Measurements from ENCODE around the gene RPAIN. TPM values are rescaled to one million over a fixed set of nuclear protein-coding genes. Genes with fewer than 3 reads are reported as not detected.

RPAIN gene
- total and polyA plus RNA-seq, 2 of the 13 experiments (the other 11 are each of a cell fraction or from before 2014, with no cell fraction given), result 42.1 to 58.5 TPM

GRCh38 chr17:5378566-5379207, 41.3 kb upstream of the RPAIN start:
- peaks cover 22 to 70% of the 10 kb centered on the region in 2 experiments for H3K36me3 ChIP-seq (replicated peaks in 1 of 2; ENCODE audit: control insufficient read depth in 1 of 2, insufficient read depth in 2 of 2, low read length in 2 of 2)
- in situ Hi-C loops (cut with HindIII; ENCODE audit: extremely low pct_ligation_motif_present, low pct_unique_long_range_greater_than_20kb), result no loop called here

DNA sequence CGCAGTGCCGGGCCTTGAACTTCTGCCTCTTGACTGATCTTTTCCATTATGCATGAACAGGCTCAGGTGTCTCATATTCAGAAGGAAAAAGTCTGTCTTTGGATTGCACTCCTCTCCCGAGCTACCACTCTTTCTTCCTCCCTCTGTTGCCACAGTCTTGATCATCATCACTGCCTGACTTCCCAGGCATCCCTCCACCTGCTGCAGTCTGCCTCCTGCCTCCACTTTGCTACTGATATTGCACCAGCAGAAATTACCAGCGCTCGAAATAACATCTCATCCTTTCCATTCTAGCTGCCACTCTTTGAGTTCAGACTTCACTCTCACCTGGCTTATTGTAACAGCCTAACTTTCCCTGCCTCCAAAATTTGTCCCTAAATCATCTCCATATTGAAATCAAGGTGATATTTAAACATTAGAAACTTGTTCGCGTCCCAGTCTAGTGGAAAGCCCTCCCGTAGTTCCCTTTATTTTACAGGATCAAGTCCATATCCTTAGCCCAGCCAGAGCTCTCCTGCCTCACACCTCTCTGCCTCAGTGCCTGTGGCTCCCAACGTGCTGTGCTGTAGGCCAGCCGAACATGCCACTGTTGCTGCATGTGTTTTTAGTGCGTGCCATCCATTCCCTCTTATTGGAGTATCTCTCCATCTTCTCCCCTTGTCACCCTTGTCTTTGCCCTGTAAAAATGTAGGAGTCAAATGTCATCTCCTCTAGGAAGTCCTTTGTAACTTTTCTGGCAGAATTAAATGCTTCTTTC, 40.5 kb upstream of the RPAIN start:
- Histone ChIP-seq H3K9ac (ENCODE audit: insufficient read depth, low read depth, low read length) (no peak overlapping the region), H3K27me3 (ENCODE audit: control insufficient read depth in 1 of 2, insufficient read depth in 2 of 2, low read length in 2 of 2) (no peaks in the 10 kb centered on the region), H3K79me2 (ENCODE audit: insufficient read depth, low read length) (no peaks in the 10 kb centered on the region), H3K36me3 (replicated peaks in 1 of 2; ENCODE audit: control insufficient read depth in 1 of 2, insufficient read depth in 2 of 2, low read length in 2 of 2) (peaks cover 24 to 73% of the 10 kb centered on the region in 2 experiments), H3K4me1 (ENCODE audit: insufficient read depth, low read length) (no peaks in the 10 kb centered on the region), H3K9me3 (ENCODE audit: low read length) (no peaks in the 10 kb centered on the region), H3K4me2 (ENCODE audit: low read depth, low read length) (no peak overlapping the region), H3K4me3 (replicated peaks in 1 of 3; ENCODE audit: insufficient read depth in 1 of 3, low read depth in 2 of 3, low read length in 3 of 3) (no peak overlapping the region), H4K20me1 (ENCODE audit: insufficient read depth, low read length) (no peaks in the 10 kb centered on the region), H2AFZ (ENCODE audit: low read length) (no peak overlapping the region), H3K27ac (ENCODE audit: extremely low read length, insufficient read depth, low read length) (no peak overlapping the region)
- DNase-seq (ENCODE audit: low spot score) (no peak), FAIRE-seq (no peak), ATAC-seq (no peak)
- BruUV-seq (replicated peaks), result no TSS peak
- ChIA-PET POLR2A (interaction anchor here (0.8 kb wide), 1 partner anchor 11 kb away, joined by 3 read pairs; no protein-coding TSS in a partner anchor), CTCF (ENCODE audit: low intra/inter-chr PET ratio, low total read pairs) (no interaction called here)
- TF ChIP-seq HIC2 (CRISPR knock-in tag; IDR thresholded peaks at IDR 0.05; ENCODE audit: low read depth) (no peak), ATF7 (IDR thresholded peaks at IDR 0.05) (no peak), ATF7 (CRISPR knock-in tag; IDR thresholded peaks at IDR 0.05) (no peak), RBM22 (optimal IDR thresholded peaks at IDR 0.05; ENCODE audit: low read length) (peak; percentile 93), ZNF224 (CRISPR knock-in tag; IDR thresholded peaks at IDR 0.05) (no peak), ZNF652 (CRISPR knock-in tag; IDR thresholded peaks at IDR 0.05; ENCODE audit: borderline replicate concordance, low read depth) (no peak), ZNF136 (CRISPR knock-in tag; IDR thresholded peaks at IDR 0.05; ENCODE audit: low read depth) (no peak), POLR2AphosphoS5 (IDR thresholded peaks at IDR 0.05; ENCODE audit: low read depth, low read length) (peak; percentile 18; the same call in 1 of the 2 replicates), POLR2G (IDR thresholded peaks at IDR 0.05; ENCODE audit: low read depth, low read length) (peak; percentile 48; the same call in 1 of the 2 replicates)
- 95% methylated on average over 11 of the region's 11 CpGs for WGBS (ENCODE audit: low lambda C conversion rate)
- intact Hi-C loops (cut with micrococcal nuclease; ENCODE audit: unreplicated experiment), result no loop called here
- in situ Hi-C loops (cut with HindIII; ENCODE audit: extremely low pct_ligation_motif_present, low pct_unique_long_range_greater_than_20kb), result no loop called here

More at GRCh38 chr17:5378566-5379207, 41.3 kb upstream of the RPAIN start:
- DNase-seq (ENCODE audit: low spot score), result no peak
- H3K9me3 ChIP-seq (ENCODE audit: low read length), result no peaks in the 10 kb centered on the region
- FAIRE-seq, result no peak
- H3K9ac ChIP-seq (ENCODE audit: insufficient read depth, low read depth, low read length), result no peak overlapping the region
- H3K4me3 ChIP-seq (replicated peaks in 1 of 3; ENCODE audit: insufficient read depth in 1 of 3, low read depth in 2 of 3, low read length in 3 of 3), result no peak overlapping the region
- WGBS (ENCODE audit: low lambda C conversion rate), result 99% methylated on average over 3 of the region's 3 CpGs
- ATAC-seq, result no peak; the same call in 2 of the 3 replicates
- H3K79me2 ChIP-seq (ENCODE audit: insufficient read depth, low read length), result no peaks in the 10 kb centered on the region
- H3K4me1 ChIP-seq (ENCODE audit: insufficient read depth, low read length), result no peaks in the 10 kb centered on the region
- H3K27me3 ChIP-seq (ENCODE audit: control insufficient read depth in 1 of 2, insufficient read depth in 2 of 2, low read length in 2 of 2), result no peaks in the 10 kb centered on the region
- H3K4me2 ChIP-seq (ENCODE audit: low read depth, low read length), result no peak overlapping the region
- no peak overlapping the region for H3K27ac ChIP-seq (ENCODE audit: extremely low read length, insufficient read depth, low read length)
- intact Hi-C loops (cut with micrococcal nuclease; ENCODE audit: unreplicated experiment), result no loop called here
- ChIA-PET CTCF (ENCODE audit: low intra/inter-chr PET ratio, low total read pairs) (no interaction called here), POLR2A (interaction anchor here (0.8 kb wide), 1 partner anchor 12 kb away, joined by 3 read pairs; no protein-coding TSS in a partner anchor)
- H4K20me1 ChIP-seq (ENCODE audit: insufficient read depth, low read length), result no peaks in the 10 kb centered on the region
- TF ChIP-seq POLR2AphosphoS2 (IDR thresholded peaks at IDR 0.05; ENCODE audit: low read depth, low read length) (0 out of 2 replicates have a peak, but pooled peaks have one; percentile 32), RBM22 (optimal IDR thresholded peaks at IDR 0.05; ENCODE audit: low read length) (peak; percentile 85), RAD21 (CRISPR knock-in tag; IDR thresholded peaks at IDR 0.05) (no peak), POLR2A (IDR thresholded peaks at IDR 0.05; ENCODE audit: insufficient read depth in 1 of 2, low read depth in 2 of 2, low read length in 2 of 2) (peak in 1 of 2 experiments; percentile 20; a peak in 1 of 4 replicates)
- no TSS peak for BruUV-seq (replicated peaks)
- H2AFZ ChIP-seq (ENCODE audit: low read length), result no peak overlapping the region
